ENCODE data around the gene HINT1. TPM values are rescaled to one million over a fixed set of nuclear protein-coding genes. Genes with fewer than 3 reads are reported as not detected.

The HINT1 gene
- total RNA-seq = 134 and 158 TPM in 2 replicates

DNA sequence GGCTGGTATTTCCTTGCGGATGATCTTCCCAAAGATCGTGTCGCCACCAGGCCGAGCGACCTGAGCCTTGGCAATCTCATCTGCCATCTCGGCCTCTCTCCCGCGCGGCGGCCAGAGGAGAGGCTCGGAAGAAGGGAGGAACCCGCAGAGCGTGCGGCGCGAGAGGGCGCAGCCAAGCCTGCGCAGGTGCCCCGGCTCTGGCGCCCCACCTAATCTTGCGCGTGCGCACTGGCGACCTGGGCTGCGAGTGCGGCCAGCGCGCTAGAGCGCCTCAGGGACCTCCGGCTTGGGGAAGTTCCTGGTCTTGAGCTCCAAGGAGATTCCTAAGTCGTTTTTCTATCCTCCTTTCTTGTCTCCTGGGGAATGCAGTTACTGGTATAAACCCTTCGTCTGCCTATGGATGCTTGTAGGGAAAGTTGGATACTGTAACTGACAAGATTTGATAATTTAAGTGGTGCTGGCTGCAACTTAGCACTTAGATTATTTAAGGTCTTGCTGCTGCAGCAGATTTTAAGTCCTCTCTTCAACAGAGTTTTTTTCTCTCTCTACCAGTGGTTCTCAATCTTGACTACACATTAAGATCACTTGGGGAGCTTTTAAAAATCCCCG is at the start of gene HINT1:
Gene HINT1 (minus strand): TSS at position 138 of the 609 bp plus-strand sequence. CDS start 51 bp downstream, at position 87.
- Histone ChIP-seq H3K27ac (ENCODE audit: low read depth, low read length) (peak within 1 kb of the TSS; percentile 92), H3K4me1 (ENCODE audit: insufficient read depth, low read length) (peaks cover 12% of the 10 kb centered on the region), H3K9me3 (ENCODE audit: low read depth, low read length) (no peaks in the 10 kb centered on the region), H2AFZ (ENCODE audit: low read length) (peak within 1 kb of the TSS; percentile 99), H3K27me3 (ENCODE audit: insufficient read depth, low read length) (no peaks in the 10 kb centered on the region), H3K36me3 (ENCODE audit: insufficient read depth, low read length) (peaks cover 21% of the 10 kb centered on the region), H3K4me3 (ENCODE audit: insufficient read depth, low read length) (peak within 1 kb of the TSS; percentile 98), H4K20me1 (ENCODE audit: insufficient read depth, low read length) (no peaks in the 10 kb centered on the region), H3K4me2 (ENCODE audit: insufficient read depth, low read length) (peak within 1 kb of the TSS; percentile 95), H3K79me2 (ENCODE audit: insufficient read depth, low read length) (peaks cover 45% of the 10 kb centered on the region)
- TF ChIP-seq, protein P1, sequence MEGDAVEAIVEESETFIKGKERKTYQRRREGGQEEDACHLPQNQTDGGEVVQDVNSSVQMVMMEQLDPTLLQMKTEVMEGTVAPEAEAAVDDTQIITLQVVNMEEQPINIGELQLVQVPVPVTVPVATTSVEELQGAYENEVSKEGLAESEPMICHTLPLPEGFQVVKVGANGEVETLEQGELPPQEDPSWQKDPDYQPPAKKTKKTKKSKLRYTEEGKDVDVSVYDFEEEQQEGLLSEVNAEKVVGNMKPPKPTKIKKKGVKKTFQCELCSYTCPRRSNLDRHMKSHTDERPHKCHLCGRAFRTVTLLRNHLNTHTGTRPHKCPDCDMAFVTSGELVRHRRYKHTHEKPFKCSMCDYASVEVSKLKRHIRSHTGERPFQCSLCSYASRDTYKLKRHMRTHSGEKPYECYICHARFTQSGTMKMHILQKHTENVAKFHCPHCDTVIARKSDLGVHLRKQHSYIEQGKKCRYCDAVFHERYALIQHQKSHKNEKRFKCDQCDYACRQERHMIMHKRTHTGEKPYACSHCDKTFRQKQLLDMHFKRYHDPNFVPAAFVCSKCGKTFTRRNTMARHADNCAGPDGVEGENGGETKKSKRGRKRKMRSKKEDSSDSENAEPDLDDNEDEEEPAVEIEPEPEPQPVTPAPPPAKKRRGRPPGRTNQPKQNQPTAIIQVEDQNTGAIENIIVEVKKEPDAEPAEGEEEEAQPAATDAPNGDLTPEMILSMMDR (IDR thresholded peaks at IDR 0.05; ENCODE audit: extremely low read depth, low read depth, low read length) = peak; percentile 5
- peak; percentile 99 for DNase-seq (ENCODE audit: insufficient read length, low spot score, missing footprints)

DNA sequence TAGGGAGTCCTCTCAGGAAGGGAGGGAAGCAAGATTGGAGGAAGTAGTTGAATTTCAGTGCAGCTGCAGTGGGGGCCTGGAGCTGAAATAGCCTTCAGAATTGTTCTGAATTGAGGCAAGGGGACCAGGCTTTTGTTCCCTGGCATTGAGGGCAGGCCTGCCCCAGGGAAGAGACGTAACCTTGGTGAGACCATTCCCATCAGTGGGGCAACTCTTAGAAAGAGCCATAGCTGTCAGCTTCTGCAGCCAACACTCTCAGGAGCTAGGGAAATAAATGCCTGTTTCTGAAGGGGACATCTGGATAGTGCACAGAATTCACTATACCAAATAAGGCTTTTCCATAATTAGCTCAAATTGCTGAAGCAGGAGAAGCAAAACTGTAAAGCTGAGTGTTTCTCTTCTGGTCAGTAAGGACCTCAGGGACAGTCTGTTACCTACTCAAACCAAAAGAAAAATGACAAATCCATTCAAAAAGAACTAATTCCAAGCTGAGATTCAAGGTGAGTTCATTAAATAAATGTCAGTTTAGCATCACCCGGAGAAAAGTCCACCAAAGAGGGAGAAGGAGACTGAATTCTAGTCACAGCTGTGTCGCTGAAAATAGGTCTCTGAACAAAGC is 49.7 kb upstream of the HINT1 start:
- TF ChIP-seq, protein P1 (IDR thresholded peaks at IDR 0.05; ENCODE audit: extremely low read depth, low read depth, low read length) = no peak
- Histone ChIP-seq H3K27ac (ENCODE audit: low read depth, low read length) (no peak overlapping the region), H3K36me3 (ENCODE audit: insufficient read depth, low read length) (no peaks in the 10 kb centered on the region), H3K4me1 (ENCODE audit: insufficient read depth, low read length) (peaks cover 3% of the 10 kb centered on the region), H4K20me1 (ENCODE audit: insufficient read depth, low read length) (no peaks in the 10 kb centered on the region), H3K27me3 (ENCODE audit: insufficient read depth, low read length) (no peaks in the 10 kb centered on the region), H3K4me3 (ENCODE audit: insufficient read depth, low read length) (no peak overlapping the region), H3K9me3 (ENCODE audit: low read depth, low read length) (no peaks in the 10 kb centered on the region), H2AFZ (ENCODE audit: low read length) (no peak overlapping the region), H3K79me2 (ENCODE audit: insufficient read depth, low read length) (no peaks in the 10 kb centered on the region), H3K4me2 (ENCODE audit: insufficient read depth, low read length) (no peak overlapping the region)
- peak; percentile 17 for DNase-seq (ENCODE audit: insufficient read length, low spot score, missing footprints)

DNA sequence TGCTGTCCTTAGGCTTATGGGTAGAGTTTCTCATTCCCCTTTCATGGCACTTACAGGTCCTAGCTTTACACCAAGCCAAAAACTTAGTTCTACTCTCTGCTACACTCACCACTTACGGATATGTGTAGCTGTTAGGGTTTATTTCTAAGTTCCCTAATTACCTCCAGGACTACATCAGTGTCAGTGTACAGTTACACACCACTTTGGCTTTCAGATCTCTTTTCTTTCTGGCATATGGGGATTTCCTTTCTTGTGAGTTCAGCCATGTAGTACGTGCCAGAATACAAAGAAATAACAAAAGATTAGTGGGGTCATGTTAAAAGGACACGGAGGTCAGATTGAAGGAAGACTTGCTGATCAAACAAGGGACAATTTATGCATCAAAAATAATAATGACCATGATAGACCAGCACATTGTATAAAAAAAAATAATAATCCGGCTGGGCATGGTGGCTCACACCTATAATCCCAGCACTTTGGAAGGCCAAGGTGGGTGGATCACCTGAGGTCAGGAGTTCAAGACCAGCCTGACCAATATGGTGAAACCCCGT is 47.5 kb upstream of the HINT1 start:
- Histone ChIP-seq H3K4me1 (ENCODE audit: insufficient read depth, low read length) (no peaks in the 10 kb centered on the region), H3K4me2 (ENCODE audit: insufficient read depth, low read length) (no peak overlapping the region), H3K36me3 (ENCODE audit: insufficient read depth, low read length) (no peaks in the 10 kb centered on the region), H3K9me3 (ENCODE audit: low read depth, low read length) (no peaks in the 10 kb centered on the region), H3K4me3 (ENCODE audit: insufficient read depth, low read length) (no peak overlapping the region), H3K27me3 (ENCODE audit: insufficient read depth, low read length) (no peaks in the 10 kb centered on the region), H2AFZ (ENCODE audit: low read length) (no peak overlapping the region), H3K27ac (ENCODE audit: low read depth, low read length) (no peak overlapping the region), H3K79me2 (ENCODE audit: insufficient read depth, low read length) (no peaks in the 10 kb centered on the region), H4K20me1 (ENCODE audit: insufficient read depth, low read length) (no peaks in the 10 kb centered on the region)
- TF ChIP-seq, protein P1 (IDR thresholded peaks at IDR 0.05; ENCODE audit: extremely low read depth, low read depth, low read length) = no peak
- DNase-seq (ENCODE audit: insufficient read length, low spot score, missing footprints) = no peak

DNA sequence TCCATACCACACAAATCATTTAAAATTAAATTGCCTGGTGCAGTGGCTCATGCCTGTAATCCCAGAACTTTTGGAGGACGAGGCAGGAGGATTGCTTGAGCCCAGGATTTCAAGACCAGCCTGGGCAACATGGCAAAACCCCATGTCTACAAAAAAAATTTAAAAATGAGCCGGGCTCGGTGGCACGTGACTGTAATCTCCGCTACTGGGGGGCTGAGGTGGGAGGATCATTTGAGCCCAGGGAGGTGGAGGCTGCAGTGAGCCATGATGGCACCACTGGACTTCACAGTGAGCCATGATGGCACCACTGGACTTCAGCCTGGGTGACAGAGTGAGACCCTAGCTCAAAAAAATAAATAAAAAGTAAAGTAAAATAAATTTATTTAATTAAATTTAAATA is 46.6 kb upstream of the HINT1 start:
- Histone ChIP-seq H2AFZ (ENCODE audit: low read length) (no peak overlapping the region), H3K4me1 (ENCODE audit: insufficient read depth, low read length) (no peaks in the 10 kb centered on the region), H3K4me2 (ENCODE audit: insufficient read depth, low read length) (no peak overlapping the region), H3K27me3 (ENCODE audit: insufficient read depth, low read length) (no peaks in the 10 kb centered on the region), H3K79me2 (ENCODE audit: insufficient read depth, low read length) (no peaks in the 10 kb centered on the region), H3K36me3 (ENCODE audit: insufficient read depth, low read length) (no peaks in the 10 kb centered on the region), H3K4me3 (ENCODE audit: insufficient read depth, low read length) (no peak overlapping the region), H3K9me3 (ENCODE audit: low read depth, low read length) (no peaks in the 10 kb centered on the region), H3K27ac (ENCODE audit: low read depth, low read length) (no peak overlapping the region), H4K20me1 (ENCODE audit: insufficient read depth, low read length) (no peaks in the 10 kb centered on the region)
- TF ChIP-seq, protein P1 (IDR thresholded peaks at IDR 0.05; ENCODE audit: extremely low read depth, low read depth, low read length) = no peak
- no peak for DNase-seq (ENCODE audit: insufficient read length, low spot score, missing footprints)

Data from osteoblast (primary cell).